Large intestine (tissue), 3 donors: ENCODE measurements around the gene CCDC192. TPM values are rescaled to one million over a fixed set of nuclear protein-coding genes. Genes with fewer than 3 reads are reported as not detected.

ENCODE experiments used
- DNase-seq, 2 donors: peaks; one replicate each; pipeline versions ENCODE4 v3.0.0 to v3.0.0-alpha.2; 2013
- H3K27ac ChIP-seq: one replicate; pipeline ENCODE4 v1.5.1; 2013; ENCODE audit warnings: low read length
- H3K27me3 ChIP-seq: 2 replicates; pipeline ENCODE4 v1.6.1; 2013; ENCODE audit warnings: low read length; ENCODE audit not compliant: control insufficient read depth, insufficient read depth
- H3K36me3 ChIP-seq: 2 replicates; pipeline ENCODE4 v1.6.1; 2013; ENCODE audit warnings: low read length; ENCODE audit not compliant: control insufficient read depth, insufficient read depth
- H3K4me1 ChIP-seq: one replicate; pipeline ENCODE4 v1.6.1; 2013; ENCODE audit warnings: low read length; ENCODE audit not compliant: control insufficient read depth, insufficient read depth
- H3K4me3 ChIP-seq: one replicate; pipeline ENCODE4 v1.5.1; 2013; ENCODE audit warnings: low read length
- H3K9me3 ChIP-seq: one replicate; pipeline ENCODE4 v1.6.1; 2013; ENCODE audit warnings: mild to moderate bottlenecking, low read depth, low read length, moderate library complexity; ENCODE audit not compliant: control insufficient read depth
- WGBS: methylation state at CpG from one replicate; pipeline ENCODE4 v1.1.5; 2013; ENCODE audit warnings: low lambda C conversion rate; ENCODE audit not compliant: insufficient coverage; 5-methylcytosine and 5-hydroxymethylcytosine counted together
- polyA plus RNA-seq: library from polyadenylated mRNA; unstranded; fragments of 120-200 nt; gene quantifications from one replicate; pipeline ENCODE4 v1.2.1, GENCODE V29; 2013

Gene CCDC192
- polyA plus RNA-seq, 1 donor, result 0.39 TPM

GRCh38 chr5:127824126-127824525, 120.9 kb downstream of the CCDC192 start:
- Histone ChIP-seq H3K9me3 (no peaks in the 10 kb centered on the region), H3K27me3 (no peaks in the 10 kb centered on the region), H3K4me3 (no peak overlapping the region), H3K36me3 (no peaks in the 10 kb centered on the region), H3K27ac (no peak overlapping the region), H3K4me1 (no peaks in the 10 kb centered on the region)
- no CpG with 5 or more reads among the region's 2 CpGs for WGBS
- no peak for DNase-seq

GRCh38 chr5:127826011-127826410, 122.8 kb downstream of the CCDC192 start:
- Histone ChIP-seq H3K36me3 (no peaks in the 10 kb centered on the region), H3K4me3 (no peak overlapping the region), H3K27me3 (no peaks in the 10 kb centered on the region), H3K4me1 (no peaks in the 10 kb centered on the region), H3K27ac (no peak overlapping the region), H3K9me3 (no peaks in the 10 kb centered on the region)
- no peak for DNase-seq
- 92% methylated on average over 3 of the region's 3 CpGs for WGBS

- WGBS, result 100% methylated on average over 2 of the region's 6 CpGs
- no peak overlapping the region for H3K27ac ChIP-seq
- H3K36me3 ChIP-seq, result no peaks in the 10 kb centered on the region
- no peak overlapping the region for H3K4me3 ChIP-seq
- H3K27me3 ChIP-seq, result no peaks in the 10 kb centered on the region
- no peaks in the 10 kb centered on the region for H3K4me1 ChIP-seq
- no peak for DNase-seq
- H3K9me3 ChIP-seq, result no peaks in the 10 kb centered on the region
These were observed 124.3 kb downstream of the CCDC192 start for GRCh38 chr5:127827451-127827850.

GRCh38 chr5:127830157-127830556, 127.0 kb downstream of the CCDC192 start:
- no peaks in the 10 kb centered on the region for H3K27me3 ChIP-seq
- WGBS, result 100% methylated on average over 1 of the region's 3 CpGs

GRCh38 chr5:127830829-127831598, 127.8 kb downstream of the CCDC192 start:
- 100% methylated on average over 2 of the region's 5 CpGs for WGBS

More at GRCh38 chr5:127830157-127830556, 127.0 kb downstream of the CCDC192 start:
- no peak overlapping the region for H3K4me3 ChIP-seq
- no peaks in the 10 kb centered on the region for H3K4me1 ChIP-seq
- H3K9me3 ChIP-seq, result no peaks in the 10 kb centered on the region
- H3K27ac ChIP-seq, result no peak overlapping the region
- no peaks in the 10 kb centered on the region for H3K36me3 ChIP-seq
- DNase-seq, result no peak

GRCh38 chr5:127832067-127832466, 128.9 kb downstream of the CCDC192 start:
- DNase-seq, result no peak
- H3K4me3 ChIP-seq, result no peak overlapping the region
- peaks cover 4% of the 10 kb centered on the region for H3K9me3 ChIP-seq
- WGBS, result 93% methylated on average over 2 of the region's 5 CpGs
- no peaks in the 10 kb centered on the region for H3K27me3 ChIP-seq
- no peak overlapping the region for H3K27ac ChIP-seq
- H3K36me3 ChIP-seq, result no peaks in the 10 kb centered on the region
- no peaks in the 10 kb centered on the region for H3K4me1 ChIP-seq

More at GRCh38 chr5:127830829-127831598, 127.8 kb downstream of the CCDC192 start:
- DNase-seq, result no peak
- H3K36me3 ChIP-seq, result no peaks in the 10 kb centered on the region
- H3K4me3 ChIP-seq, result no peak overlapping the region
- peaks cover under 1% of the 10 kb centered on the region for H3K9me3 ChIP-seq
- no peaks in the 10 kb centered on the region for H3K4me1 ChIP-seq
- H3K27me3 ChIP-seq, result no peaks in the 10 kb centered on the region
- H3K27ac ChIP-seq, result no peak overlapping the region

- DNase-seq, result no peak
- Histone ChIP-seq H3K36me3 (no peaks in the 10 kb centered on the region), H3K27me3 (no peaks in the 10 kb centered on the region), H3K4me1 (no peaks in the 10 kb centered on the region), H3K4me3 (no peak overlapping the region), H3K27ac (no peak overlapping the region), H3K9me3 (peaks cover 4% of the 10 kb centered on the region)
- no CpG with 5 or more reads among the region's 2 CpGs for WGBS
These were observed 130.9 kb downstream of the CCDC192 start for GRCh38 chr5:127834094-127834531.

GRCh38 chr5:127834554-127834953, 131.4 kb downstream of the CCDC192 start:
- Histone ChIP-seq H3K4me1 (no peaks in the 10 kb centered on the region), H3K27me3 (no peaks in the 10 kb centered on the region), H3K9me3 (peaks cover 4% of the 10 kb centered on the region), H3K27ac (no peak overlapping the region), H3K36me3 (no peaks in the 10 kb centered on the region), H3K4me3 (no peak overlapping the region)
- no peak for DNase-seq
- 54% methylated on average over 4 of the region's 5 CpGs for WGBS

GRCh38 chr5:127838661-127839060, 135.5 kb downstream of the CCDC192 start:
- Histone ChIP-seq H3K27ac (no peak overlapping the region), H3K4me1 (no peaks in the 10 kb centered on the region), H3K9me3 (peaks cover 4% of the 10 kb centered on the region), H3K27me3 (peaks cover 2% of the 10 kb centered on the region), H3K36me3 (no peaks in the 10 kb centered on the region), H3K4me3 (no peak overlapping the region)
- DNase-seq, result no peak
- no CpG with 5 or more reads among the region's 3 CpGs for WGBS

- Histone ChIP-seq H3K36me3 (no peaks in the 10 kb centered on the region), H3K4me3 (no peak overlapping the region), H3K27ac (no peak overlapping the region), H3K9me3 (peaks cover 4% of the 10 kb centered on the region), H3K27me3 (peaks cover 2% of the 10 kb centered on the region), H3K4me1 (no peaks in the 10 kb centered on the region)
- DNase-seq, result no peak
These were observed 135.9 kb downstream of the CCDC192 start for GRCh38 chr5:127839072-127839471.
